Esophagus squamous epithelium (tissue), 4 donors: ENCODE measurements around the gene COG3.
A peak's percentile ranks its signal among the peaks of the same experiment; 100 is the strongest.

Experiments
- POLR2A ChIP-seq, 4 donors: fragments of 450-650 bp; IDR thresholded peaks; one replicate each; pipeline ENCODE4 v1.6.1; 2017; ENCODE audit warnings: antibody characterized with exemption in 4 of 4, mild to moderate bottlenecking in 4 of 4, moderate library complexity in 3 of 4
- TF ChIP-seq, protein P1 (sequence below), 6 experiments: fragments of 450-650 bp in 4 of 6; fragments of 200-600 bp in 2 of 6; sonication (generic) in 2 of 6; IDR thresholded peaks; one replicate each; pipeline ENCODE4 v1.5.1; 2016 to 2019; ENCODE audit warnings: antibody characterized with exemption in 6 of 6, mild to moderate bottlenecking in 4 of 6, moderate library complexity in 4 of 6

DNA sequence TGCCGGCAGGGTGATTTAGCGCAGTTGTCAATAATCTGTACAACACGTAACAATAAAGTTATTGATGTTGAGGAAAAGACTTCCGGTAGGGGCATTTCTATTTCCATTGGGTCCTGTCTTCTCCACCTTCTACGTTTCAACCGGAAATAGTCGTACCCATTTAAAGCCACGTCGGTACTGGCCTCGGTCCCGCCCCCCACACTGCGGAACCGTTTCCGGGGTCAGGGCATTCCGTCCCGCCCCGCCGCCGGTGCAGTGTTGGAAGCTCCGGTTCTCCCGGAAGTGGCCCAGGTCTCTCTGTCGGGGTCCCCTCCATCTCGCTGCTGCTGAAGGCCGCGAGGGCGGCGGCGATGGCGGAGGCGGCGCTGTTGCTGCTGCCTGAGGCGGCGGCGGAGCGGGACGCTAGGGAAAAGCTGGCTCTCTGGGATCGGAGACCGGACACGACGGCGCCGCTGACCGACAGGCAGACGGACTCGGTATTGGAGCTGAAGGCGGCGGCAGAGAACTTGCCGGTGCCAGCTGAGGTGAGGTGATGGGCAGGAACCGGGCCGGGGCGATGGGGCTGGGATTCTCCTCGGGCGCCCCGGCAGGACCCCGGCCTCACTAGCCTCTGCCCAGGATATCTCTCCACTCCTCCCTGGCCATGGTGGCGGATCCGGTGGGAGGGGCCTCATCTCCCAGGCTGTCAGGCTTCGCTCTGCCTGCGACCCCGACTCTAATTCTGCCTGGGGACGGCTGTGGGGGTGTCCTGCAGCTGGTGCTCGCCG is at the start of gene COG3:
- TF ChIP-seq, protein P1, sequence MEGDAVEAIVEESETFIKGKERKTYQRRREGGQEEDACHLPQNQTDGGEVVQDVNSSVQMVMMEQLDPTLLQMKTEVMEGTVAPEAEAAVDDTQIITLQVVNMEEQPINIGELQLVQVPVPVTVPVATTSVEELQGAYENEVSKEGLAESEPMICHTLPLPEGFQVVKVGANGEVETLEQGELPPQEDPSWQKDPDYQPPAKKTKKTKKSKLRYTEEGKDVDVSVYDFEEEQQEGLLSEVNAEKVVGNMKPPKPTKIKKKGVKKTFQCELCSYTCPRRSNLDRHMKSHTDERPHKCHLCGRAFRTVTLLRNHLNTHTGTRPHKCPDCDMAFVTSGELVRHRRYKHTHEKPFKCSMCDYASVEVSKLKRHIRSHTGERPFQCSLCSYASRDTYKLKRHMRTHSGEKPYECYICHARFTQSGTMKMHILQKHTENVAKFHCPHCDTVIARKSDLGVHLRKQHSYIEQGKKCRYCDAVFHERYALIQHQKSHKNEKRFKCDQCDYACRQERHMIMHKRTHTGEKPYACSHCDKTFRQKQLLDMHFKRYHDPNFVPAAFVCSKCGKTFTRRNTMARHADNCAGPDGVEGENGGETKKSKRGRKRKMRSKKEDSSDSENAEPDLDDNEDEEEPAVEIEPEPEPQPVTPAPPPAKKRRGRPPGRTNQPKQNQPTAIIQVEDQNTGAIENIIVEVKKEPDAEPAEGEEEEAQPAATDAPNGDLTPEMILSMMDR (IDR thresholded peaks at IDR 0.05) = peak in 4 of 6 experiments; percentile 53 to 71 (median 58)
- peak in 3 of 4 donors; percentile 10 to 79 (median 61) for TF ChIP-seq POLR2A (IDR thresholded peaks at IDR 0.05)
